GM19328 (cell line): ENCODE measurements around the gene EGFR.
"Not testable (repeated sequence)": the region's sequence is repeated elsewhere in the genome, so short reads cannot be mapped to it uniquely, and the experiment has no call there.

Experiments
- ATAC-seq: cut with Tn5 transposase; IDR thresholded peaks from one replicate; pipeline ENCODE4 v1.9.1; 2021; ENCODE audit warnings: mild to moderate bottlenecking, moderate library complexity; ENCODE audit not compliant: unreplicated experiment

The EGFR gene

DNA sequence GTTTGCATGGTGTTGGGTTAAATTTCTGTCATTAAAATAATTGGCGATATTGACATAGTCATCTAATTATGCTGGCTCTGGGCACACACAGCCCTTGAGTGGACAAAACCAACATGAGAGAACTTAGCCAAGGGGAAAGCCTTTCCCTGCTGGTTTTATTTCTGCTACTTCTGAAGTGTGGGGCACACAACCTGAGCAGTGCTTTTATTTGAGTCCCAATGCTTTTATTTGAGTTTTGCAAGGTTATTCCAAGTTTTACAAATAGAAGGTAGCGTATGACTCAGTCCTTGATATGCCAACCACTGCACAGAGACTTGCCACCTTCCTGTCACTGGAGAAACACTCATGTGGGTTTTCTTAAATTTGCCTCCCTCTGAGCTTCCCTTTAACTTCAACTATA is 145.7 kb downstream of the EGFR start:
- ATAC-seq: no peak

DNA sequence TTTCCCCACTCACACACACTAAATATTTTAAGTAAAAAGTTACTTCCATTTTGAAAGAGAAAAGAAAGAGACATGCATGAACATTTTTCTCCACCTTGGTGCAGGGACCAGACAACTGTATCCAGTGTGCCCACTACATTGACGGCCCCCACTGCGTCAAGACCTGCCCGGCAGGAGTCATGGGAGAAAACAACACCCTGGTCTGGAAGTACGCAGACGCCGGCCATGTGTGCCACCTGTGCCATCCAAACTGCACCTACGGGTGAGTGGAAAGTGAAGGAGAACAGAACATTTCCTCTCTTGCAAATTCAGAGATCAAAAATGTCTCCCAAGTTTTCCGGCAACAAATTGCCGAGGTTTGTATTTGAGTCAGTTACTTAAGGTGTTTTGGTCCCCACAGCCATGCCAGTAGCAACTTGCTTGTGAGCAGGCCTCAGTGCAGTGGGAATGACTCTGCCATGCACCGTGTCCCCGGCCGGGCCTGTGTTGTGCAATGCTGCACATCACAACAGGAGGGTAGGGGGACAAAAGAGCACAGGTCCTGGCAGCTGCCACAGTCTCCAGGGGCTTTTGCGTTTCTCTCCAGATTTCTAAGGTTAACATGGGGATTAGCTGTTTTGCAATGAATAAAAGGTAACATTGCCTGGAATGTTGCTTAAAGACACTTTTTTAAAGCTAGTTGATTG is 146.5 kb downstream of the EGFR start:
- no peak for ATAC-seq

DNA sequence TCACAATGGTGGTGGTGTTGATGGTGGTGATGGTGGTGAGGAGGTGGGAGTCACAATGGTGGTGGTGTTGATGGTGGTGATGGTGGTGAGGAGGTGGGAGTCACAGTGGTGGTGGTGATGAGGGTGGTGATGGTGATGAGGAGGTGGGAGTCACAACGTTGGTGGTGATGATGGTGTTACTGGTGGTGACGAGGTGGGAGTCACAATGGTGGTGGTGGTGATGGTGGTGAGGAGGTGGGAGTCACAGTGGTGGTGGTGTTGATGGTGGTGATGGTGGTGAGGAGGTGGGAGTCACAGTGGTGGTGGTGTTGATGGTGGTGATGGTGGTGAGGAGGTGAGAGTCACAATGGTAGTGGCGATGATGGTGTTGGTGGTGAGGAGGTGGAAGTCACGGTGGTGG is 148.5 kb downstream of the EGFR start:
- ATAC-seq: not testable (repeated sequence)

GRCh38 chr7:55170335-55171069 is 151.7 kb downstream of the EGFR start:
- no peak for ATAC-seq

DNA sequence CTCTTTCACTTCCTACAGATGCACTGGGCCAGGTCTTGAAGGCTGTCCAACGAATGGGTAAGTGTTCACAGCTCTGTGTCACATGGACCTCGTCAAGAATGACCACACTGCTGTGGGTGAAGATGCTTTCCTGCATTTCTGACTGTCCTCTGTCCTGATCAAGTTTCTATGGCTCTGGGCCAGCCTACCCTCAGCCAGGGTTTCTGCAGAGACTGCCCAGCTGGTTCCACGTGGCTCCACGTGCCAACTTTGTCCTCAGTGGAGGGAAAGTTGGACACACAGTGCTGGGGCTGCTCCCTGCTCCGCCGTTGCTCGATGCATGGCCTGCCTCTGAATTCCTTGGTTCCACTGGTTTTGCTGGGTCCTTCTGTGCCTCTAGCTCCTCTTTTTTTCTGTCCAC is 152.3 kb downstream of the EGFR start:
- ATAC-seq: no peak

DNA sequence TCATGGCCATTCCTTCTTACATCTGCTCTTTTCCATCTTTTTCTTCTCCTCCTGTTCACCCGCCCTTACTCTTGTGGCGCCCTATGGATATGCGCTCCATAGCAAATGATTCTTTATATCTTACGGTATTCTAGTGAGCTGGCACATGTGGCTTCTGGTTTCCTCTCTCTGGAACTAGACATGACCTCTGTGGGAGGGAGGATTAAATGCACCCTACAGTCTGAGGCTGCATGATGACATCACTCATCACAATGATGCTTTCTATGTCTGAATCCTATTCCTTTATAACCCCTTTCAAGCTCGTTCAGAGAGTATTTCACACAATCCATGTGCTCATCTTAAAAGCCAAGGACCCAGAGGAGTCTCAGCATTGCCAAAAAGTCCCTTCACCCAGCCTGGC is 153.3 kb downstream of the EGFR start:
- no peak for ATAC-seq

DNA sequence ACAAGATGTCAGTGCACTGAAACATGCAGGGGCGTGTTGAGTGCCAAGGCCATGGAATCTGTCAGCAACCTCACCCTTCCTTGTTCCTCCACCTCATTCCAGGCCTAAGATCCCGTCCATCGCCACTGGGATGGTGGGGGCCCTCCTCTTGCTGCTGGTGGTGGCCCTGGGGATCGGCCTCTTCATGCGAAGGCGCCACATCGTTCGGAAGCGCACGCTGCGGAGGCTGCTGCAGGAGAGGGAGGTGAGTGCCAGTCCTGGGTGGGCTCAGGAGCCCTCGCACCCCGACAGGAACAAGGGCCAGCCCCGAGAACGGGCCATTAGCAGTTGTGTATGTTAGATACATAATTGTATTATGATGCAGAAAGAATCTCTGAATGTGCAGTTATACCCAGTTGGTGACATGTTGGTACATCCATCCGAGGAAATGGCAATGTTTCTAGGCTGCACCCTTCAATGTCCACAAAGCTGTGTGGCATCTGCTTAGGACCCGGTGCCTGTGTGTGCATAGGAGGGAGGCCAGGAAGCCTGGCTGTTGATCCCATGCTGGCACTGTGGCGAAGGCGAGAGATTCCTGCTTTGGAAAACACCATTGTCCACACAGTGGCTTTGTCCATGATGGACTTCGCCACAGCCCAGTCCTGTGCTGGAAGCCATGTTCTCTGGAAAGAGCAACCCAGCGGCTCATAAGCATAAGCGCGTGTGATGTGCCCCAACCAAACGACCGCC is 154.2 kb downstream of the EGFR start:
- no peak for ATAC-seq

GRCh38 chr7:55173671-55174070 is 154.9 kb downstream of the EGFR start:
- ATAC-seq: no peak

GRCh38 chr7:55174456-55174855 is 155.6 kb downstream of the EGFR start:
- ATAC-seq: no peak

DNA sequence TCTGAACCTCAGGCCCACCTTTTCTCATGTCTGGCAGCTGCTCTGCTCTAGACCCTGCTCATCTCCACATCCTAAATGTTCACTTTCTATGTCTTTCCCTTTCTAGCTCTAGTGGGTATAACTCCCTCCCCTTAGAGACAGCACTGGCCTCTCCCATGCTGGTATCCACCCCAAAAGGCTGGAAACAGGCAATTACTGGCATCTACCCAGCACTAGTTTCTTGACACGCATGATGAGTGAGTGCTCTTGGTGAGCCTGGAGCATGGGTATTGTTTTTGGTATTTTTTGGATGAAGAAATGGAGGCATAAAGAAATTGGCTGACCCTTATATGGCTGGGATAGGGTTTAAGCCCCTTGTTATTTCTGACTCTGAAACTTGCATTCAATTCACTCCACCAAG is 156.0 kb downstream of the EGFR start:
- ATAC-seq: no peak

DNA sequence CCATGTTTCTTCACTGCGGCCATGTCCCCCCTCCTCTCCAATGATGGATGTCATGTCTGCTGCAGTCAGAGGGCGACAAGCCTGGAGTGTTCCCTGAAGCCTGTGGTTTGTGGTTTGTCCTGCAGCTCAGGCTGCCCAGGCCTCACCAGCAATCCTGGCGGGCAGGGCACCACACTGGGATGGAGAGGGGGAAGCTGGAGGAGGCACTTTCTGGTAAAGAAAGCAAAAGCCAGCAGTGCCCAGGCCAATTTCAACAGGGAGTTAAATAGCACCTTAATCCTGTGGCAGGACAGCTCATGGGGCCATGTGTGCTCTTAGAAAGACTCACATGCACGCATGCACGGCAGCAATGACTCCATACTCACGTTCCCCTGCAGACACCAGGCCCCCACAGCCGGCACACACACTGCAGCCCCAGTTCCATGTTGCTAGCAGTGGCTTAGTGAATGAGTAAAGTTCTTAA is 158.3 kb downstream of the EGFR start:
- no peak for ATAC-seq

GRCh38 chr7:55177589-55178261 is 158.9 kb downstream of the EGFR start:
- ATAC-seq: no peak

GRCh38 chr7:55178292-55178862 is 159.6 kb downstream of the EGFR start:
- no peak for ATAC-seq

- ATAC-seq: no peak
Observed at GRCh38 chr7:55178863-55179773, 160.3 kb downstream of the EGFR start.

- ATAC-seq: no peak
Observed at GRCh38 chr7:55179931-55180682, 161.3 kb downstream of the EGFR start.

DNA sequence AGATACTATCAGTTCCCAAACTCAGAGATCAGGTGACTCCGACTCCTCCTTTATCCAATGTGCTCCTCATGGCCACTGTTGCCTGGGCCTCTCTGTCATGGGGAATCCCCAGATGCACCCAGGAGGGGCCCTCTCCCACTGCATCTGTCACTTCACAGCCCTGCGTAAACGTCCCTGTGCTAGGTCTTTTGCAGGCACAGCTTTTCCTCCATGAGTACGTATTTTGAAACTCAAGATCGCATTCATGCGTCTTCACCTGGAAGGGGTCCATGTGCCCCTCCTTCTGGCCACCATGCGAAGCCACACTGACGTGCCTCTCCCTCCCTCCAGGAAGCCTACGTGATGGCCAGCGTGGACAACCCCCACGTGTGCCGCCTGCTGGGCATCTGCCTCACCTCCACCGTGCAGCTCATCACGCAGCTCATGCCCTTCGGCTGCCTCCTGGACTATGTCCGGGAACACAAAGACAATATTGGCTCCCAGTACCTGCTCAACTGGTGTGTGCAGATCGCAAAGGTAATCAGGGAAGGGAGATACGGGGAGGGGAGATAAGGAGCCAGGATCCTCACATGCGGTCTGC is 162.2 kb downstream of the EGFR start:
- no peak for ATAC-seq

GRCh38 chr7:55181762-55182161 is 162.9 kb downstream of the EGFR start:
- ATAC-seq: no peak

GRCh38 chr7:55183897-55184296 is 165.1 kb downstream of the EGFR start:
- ATAC-seq: no peak

- no peak for ATAC-seq
Observed at GRCh38 chr7:55185321-55185802, 166.5 kb downstream of the EGFR start.
